Dedifferentiated amniotic fluid mesenchymal stem cell (primary cell): ENCODE data around the gene SPECC1.
"Not testable (repeated sequence)": the region's sequence is repeated elsewhere in the genome, so short reads cannot be mapped to it uniquely, and the experiment has no call there.

Experiments used
- DNase-seq: peaks from one replicate; pipeline ENCODE4 v3.0.0-alpha.2; 2016; ENCODE audit errors: extremely low spot score

The SPECC1 gene

GRCh38 chr17:20071824-20072691, 62.9 kb downstream of the SPECC1 start:
- no peak for DNase-seq

- DNase-seq = no peak
Observed at GRCh38 chr17:20072692-20072992, 63.5 kb downstream of the SPECC1 start.

GRCh38 chr17:20073055-20073979, 64.2 kb downstream of the SPECC1 start:
- no peak for DNase-seq

GRCh38 chr17:20074001-20074400, 64.8 kb downstream of the SPECC1 start:
- no peak for DNase-seq

GRCh38 chr17:20074489-20074888, 65.3 kb downstream of the SPECC1 start:
- DNase-seq = no peak

GRCh38 chr17:20076137-20076536, 67.0 kb downstream of the SPECC1 start:
- DNase-seq = not testable (repeated sequence)

GRCh38 chr17:20077978-20078685, 69.0 kb downstream of the SPECC1 start:
- DNase-seq = no peak

- no peak for DNase-seq
Observed at GRCh38 chr17:20080513-20080912, 71.4 kb downstream of the SPECC1 start.

GRCh38 chr17:20083156-20083859, 74.1 kb downstream of the SPECC1 start:
- DNase-seq = no peak

- no peak for DNase-seq
Observed at GRCh38 chr17:20084621-20085282, 75.6 kb downstream of the SPECC1 start.

GRCh38 chr17:20085283-20085845, 76.2 kb downstream of the SPECC1 start:
- DNase-seq = no peak

- DNase-seq = no peak
Observed at GRCh38 chr17:20086416-20087076, 77.4 kb downstream of the SPECC1 start.

- DNase-seq = no peak
Observed at GRCh38 chr17:20087538-20088250, 78.5 kb downstream of the SPECC1 start.

GRCh38 chr17:20089756-20090547, 80.8 kb downstream of the SPECC1 start:
- no peak for DNase-seq

- no peak for DNase-seq
Observed at GRCh38 chr17:20091174-20092029, 82.2 kb downstream of the SPECC1 start.

GRCh38 chr17:20092261-20092867, 83.2 kb downstream of the SPECC1 start:
- DNase-seq = no peak

GRCh38 chr17:20092973-20093626, 83.9 kb downstream of the SPECC1 start:
- DNase-seq = no peak
